Kidney (tissue), 14 donors: ENCODE measurements around the gene IFNA7. TPM values are rescaled to one million over a fixed set of nuclear protein-coding genes. Genes with fewer than 3 reads are reported as not detected.
"Not testable (repeated sequence)": the region's sequence is repeated elsewhere in the genome, so short reads cannot be mapped to it uniquely, and the experiment has no call there.

Source experiments
- DNase-seq, 5 donors: peaks; one replicate each; pipeline ENCODE4 v3.0.0-alpha.2; 2013 to 2020
- FAIRE-seq: peaks from 2 replicates; lab custom pipeline; 2012; peaks lifted over from hg19 to GRCh38; lab: Jason Lieb, UNC
- H3K27ac ChIP-seq, 2 donors: one replicate each; pipeline ENCODE4 v1.7.0; 2013; ENCODE audit warnings: low read depth in 2 of 2, low read length in 2 of 2, inconsistent platforms in 1 of 2
- H3K27me3 ChIP-seq: one replicate; pipeline ENCODE4 v1.7.1; 2013; ENCODE audit warnings: low read length, inconsistent platforms; ENCODE audit not compliant: control insufficient read depth, insufficient read depth
- H3K36me3 ChIP-seq, 3 donors: one replicate each; pipeline versions ENCODE4 v1.7.0 to v1.7.1; 2013; ENCODE audit warnings: low read length in 3 of 3, control low read depth in 1 of 3, inconsistent platforms in 1 of 3; ENCODE audit not compliant: insufficient read depth in 3 of 3, control insufficient read depth in 2 of 3
- H3K4me1 ChIP-seq, 3 donors: one replicate each; pipeline versions ENCODE4 v1.7.0 to v1.7.1; 2013; ENCODE audit warnings: low read length in 3 of 3, inconsistent platforms in 1 of 3, low read depth in 1 of 3; ENCODE audit not compliant: control insufficient read depth in 2 of 3, insufficient read depth in 2 of 3
- H3K4me3 ChIP-seq, 3 donors: one replicate each; pipeline versions ENCODE4 v1.7.0 to v1.8.1; 2013; ENCODE audit warnings: low read length in 3 of 3, control low read depth in 1 of 3, inconsistent platforms in 1 of 3
- H3K9ac ChIP-seq, 3 donors: one replicate each; pipeline versions ENCODE4 v1.7.0 to v1.7.1; 2013; ENCODE audit warnings: low read length in 3 of 3, control low read depth in 1 of 3, inconsistent platforms in 1 of 3
- H3K9me3 ChIP-seq, 3 donors: one replicate each; pipeline versions ENCODE4 v1.7.0 to v1.7.1; 2013; ENCODE audit warnings: low read length in 3 of 3, control low read depth in 1 of 3, inconsistent platforms in 1 of 3; ENCODE audit not compliant: control insufficient read depth in 2 of 3, insufficient read depth in 1 of 3
- intact Hi-C: fragments of 100-400 bp; cut with DNase I; formaldehyde crosslinking; loops from one replicate; pipeline ENCODE4 v1.11.1; 2022
- polyA plus RNA-seq: library from polyadenylated mRNA; stranded (reverse); fragments of 350-450 nt; fragmentation: Illumina TruSeq; extraction: RNeasy Lipid Tissue Mini Kit (QIAGEN cat#74804); gene quantifications from one replicate; pipeline ENCODE4 v1.2.3, GENCODE V29; 2014; ENCODE audit warnings: low read depth, low replicate concordance; ENCODE audit not compliant: insufficient read depth
- total RNA-seq: library from RNA; stranded (reverse); fragmentation: NEBNext Ultra II Directional; extraction: Animal tissue kit (Norgen Biotek cat#: 25700); gene quantifications from one replicate; pipeline ENCODE4 v1.2.1, GENCODE V29; 2021
- TF ChIP-seq, protein P1 (sequence below): IDR thresholded peaks from 3 replicates; pipeline ENCODE4 v1.5.1; 2012; ENCODE audit warnings: mild to moderate bottlenecking, moderate library complexity, borderline replicate concordance; ENCODE audit not compliant: insufficient read depth; ENCODE audit errors: extremely low read depth
- donor health status: control.
- donor health status: control.
- donor health status: control.
- donor health status: control.
- donor health status: control.
- donor health status: DM: yes; HTN: yes; CAD: no.
- donor health status: Normal renal cell carcinoma (clear cell type).

The IFNA7 gene
- total and polyA plus RNA-seq, 2 donors from 2014 or later, result not detected

DNA sequence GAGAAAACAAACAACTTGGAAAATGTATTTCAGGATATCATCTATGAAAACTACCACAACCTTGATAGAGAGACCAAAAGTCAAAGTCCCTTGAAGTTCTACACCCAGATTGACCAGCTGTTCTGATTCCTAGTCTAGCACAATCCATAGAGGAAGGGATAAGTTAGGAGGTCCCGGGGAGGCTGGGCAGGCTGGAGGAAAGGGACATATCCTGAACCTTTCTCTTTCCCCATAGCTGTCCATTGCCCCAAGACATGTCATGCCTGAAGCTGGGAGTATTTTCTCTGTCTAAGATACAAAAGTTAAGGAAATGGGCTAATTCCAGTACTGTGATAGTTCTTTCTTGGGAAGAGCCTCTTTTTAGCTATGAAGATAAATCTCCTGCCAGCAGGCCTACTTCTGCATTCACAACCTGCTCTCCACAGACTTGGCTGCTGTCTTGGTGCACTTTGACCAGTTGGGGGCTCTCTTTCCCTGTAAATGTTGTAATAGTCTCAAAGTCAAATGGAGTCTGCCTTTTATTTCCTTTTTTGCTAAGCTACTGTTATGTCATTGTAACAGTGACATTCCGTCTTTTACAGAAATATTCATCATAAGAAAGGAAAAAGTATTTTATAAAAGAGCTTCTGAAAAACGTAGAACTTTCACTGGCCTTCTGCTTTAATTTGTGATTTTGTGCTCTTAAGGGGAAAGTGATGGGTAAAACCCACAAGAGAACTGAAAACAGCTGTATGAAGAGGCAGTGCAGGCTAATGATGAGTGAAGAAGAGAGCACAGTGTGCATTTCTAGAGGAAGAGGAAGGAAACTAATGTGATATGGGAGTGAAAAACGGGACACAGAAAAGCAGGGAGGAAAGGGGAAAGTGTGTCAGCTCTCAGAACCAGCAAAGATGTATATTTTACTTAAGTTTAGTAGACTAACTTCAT, 18.9 kb downstream of the IFNA7 start:
- H3K36me3 ChIP-seq, H3K27ac ChIP-seq, FAIRE-seq, H3K27me3 ChIP-seq, H3K9ac ChIP-seq, H3K4me3 ChIP-seq, intact Hi-C loops, H3K9me3 ChIP-seq, H3K4me1 ChIP-seq: not testable (repeated sequence)
- TF ChIP-seq, protein P1, sequence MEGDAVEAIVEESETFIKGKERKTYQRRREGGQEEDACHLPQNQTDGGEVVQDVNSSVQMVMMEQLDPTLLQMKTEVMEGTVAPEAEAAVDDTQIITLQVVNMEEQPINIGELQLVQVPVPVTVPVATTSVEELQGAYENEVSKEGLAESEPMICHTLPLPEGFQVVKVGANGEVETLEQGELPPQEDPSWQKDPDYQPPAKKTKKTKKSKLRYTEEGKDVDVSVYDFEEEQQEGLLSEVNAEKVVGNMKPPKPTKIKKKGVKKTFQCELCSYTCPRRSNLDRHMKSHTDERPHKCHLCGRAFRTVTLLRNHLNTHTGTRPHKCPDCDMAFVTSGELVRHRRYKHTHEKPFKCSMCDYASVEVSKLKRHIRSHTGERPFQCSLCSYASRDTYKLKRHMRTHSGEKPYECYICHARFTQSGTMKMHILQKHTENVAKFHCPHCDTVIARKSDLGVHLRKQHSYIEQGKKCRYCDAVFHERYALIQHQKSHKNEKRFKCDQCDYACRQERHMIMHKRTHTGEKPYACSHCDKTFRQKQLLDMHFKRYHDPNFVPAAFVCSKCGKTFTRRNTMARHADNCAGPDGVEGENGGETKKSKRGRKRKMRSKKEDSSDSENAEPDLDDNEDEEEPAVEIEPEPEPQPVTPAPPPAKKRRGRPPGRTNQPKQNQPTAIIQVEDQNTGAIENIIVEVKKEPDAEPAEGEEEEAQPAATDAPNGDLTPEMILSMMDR, result peak; percentile 16
- DNase-seq, result peak in 1 of 5 donors; percentile 2

DNA sequence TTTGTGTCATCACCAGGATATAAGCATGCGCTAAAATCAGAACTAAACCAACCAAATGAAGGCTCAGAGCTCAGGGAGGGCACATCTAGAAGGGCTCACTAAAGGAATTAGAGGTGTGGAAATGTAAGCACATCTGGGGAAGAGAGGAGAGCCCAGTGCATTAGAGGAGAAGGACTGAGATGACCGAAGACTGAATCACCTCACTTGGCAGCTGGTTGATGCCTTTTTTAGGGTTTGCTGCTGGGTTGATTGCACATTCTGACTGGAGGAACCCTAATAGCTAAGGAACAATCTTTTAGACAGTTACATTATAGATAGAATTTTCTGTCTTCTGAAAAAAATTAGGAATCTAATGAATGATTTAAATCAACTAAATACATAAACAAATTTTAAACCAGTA, 27.3 kb downstream of the IFNA7 start:
- no peaks in the 10 kb centered on the region for H3K9me3 ChIP-seq
- H3K4me1 ChIP-seq, result no peaks in the 10 kb centered on the region
- H3K27me3 ChIP-seq, result no peaks in the 10 kb centered on the region
- H3K9ac ChIP-seq, result no peak overlapping the region
- no peaks in the 10 kb centered on the region for H3K36me3 ChIP-seq
- intact Hi-C loops, result no loop called here
- H3K27ac ChIP-seq, result no peak overlapping the region
- FAIRE-seq (no peak), DNase-seq (no peak)
- TF ChIP-seq, protein P1, result no peak
- no peak overlapping the region for H3K4me3 ChIP-seq

DNA sequence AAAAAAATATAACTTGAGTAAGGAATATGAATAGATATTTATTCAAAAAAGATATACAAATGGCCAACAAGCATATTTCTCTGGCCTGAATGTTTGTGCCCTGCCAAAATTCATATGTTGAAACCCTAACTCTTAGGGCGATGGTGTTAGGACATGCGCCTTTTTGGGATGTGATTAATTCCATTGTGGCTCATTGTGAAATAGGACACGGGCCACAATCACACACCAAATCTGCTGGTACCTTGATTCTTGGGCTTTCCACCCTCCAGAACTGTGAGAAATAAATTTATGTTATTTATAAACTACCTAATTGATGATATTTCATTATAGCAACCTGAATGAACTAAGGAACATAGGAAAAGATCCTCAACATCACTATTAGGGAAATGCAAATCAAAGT, 29.8 kb downstream of the IFNA7 start:
- Histone ChIP-seq H3K9me3 (no peaks in the 10 kb centered on the region), H3K4me3 (no peak overlapping the region), H3K27ac (no peak overlapping the region), H3K36me3 (no peaks in the 10 kb centered on the region), H3K4me1 (no peaks in the 10 kb centered on the region), H3K27me3 (no peaks in the 10 kb centered on the region), H3K9ac (no peak overlapping the region)
- FAIRE-seq (no peak), DNase-seq (no peak)
- TF ChIP-seq, protein P1, result no peak
- intact Hi-C loops, result no loop called here
